ENCODE measurements around the gene ZNF804B. TPM values are rescaled to one million over a fixed set of nuclear protein-coding genes. Genes with fewer than 3 reads are reported as not detected.

The ZNF804B gene
- total RNA-seq, 1 experiment from 2014 or later, result not detected

- Histone ChIP-seq H3K4me2 (ENCODE audit: insufficient read depth, insufficient read length, low read length) (no peak overlapping the region), H3K23ac (ENCODE audit: insufficient read length, low read depth, low read length) (no peak overlapping the region), H2AK5ac (ENCODE audit: insufficient read length, low read length) (no peak overlapping the region), H4K8ac (replicated peaks; ENCODE audit: insufficient read length, low read depth, low read length) (no peak overlapping the region), H3K4ac (ENCODE audit: low read depth, low read length) (no peak overlapping the region), H3K9me3 (ENCODE audit: control insufficient read depth, low read depth, low read length) (no peaks in the 10 kb centered on the region), H4K91ac (ENCODE audit: insufficient read length, low read depth, low read length) (no peak overlapping the region), H2BK15ac (ENCODE audit: low read depth, low read length) (no peak overlapping the region), H3K27me3 (ENCODE audit: insufficient read depth, low read length) (peaks cover 6% of the 10 kb centered on the region; the same call in 1 of the 2 replicates), H2BK20ac (ENCODE audit: low read depth, low read length, poor library complexity, severe bottlenecking) (no peak overlapping the region), H3K14ac (ENCODE audit: insufficient read depth, low read length) (no peak overlapping the region), H3T11ph (ENCODE audit: low read length) (no peak overlapping the region), H3K79me1 (ENCODE audit: insufficient read depth, low read depth, low read length, poor library complexity, severe bottlenecking) (no peaks in the 10 kb centered on the region), H2BK12ac (ENCODE audit: insufficient read length, low read depth, low read length) (no peak overlapping the region), H4K20me1 (ENCODE audit: control insufficient read depth, insufficient read depth, insufficient read length) (no peaks in the 10 kb centered on the region), H2BK120ac (ENCODE audit: low read depth, low read length, poor library complexity, severe bottlenecking) (no peak overlapping the region), H4K5ac (ENCODE audit: insufficient read length, low read depth, low read length) (no peak overlapping the region), H3K23me2 (ENCODE audit: insufficient read length, low read depth, low read length, poor library complexity, severe bottlenecking) (peaks cover 9% of the 10 kb centered on the region), H3K79me2 (ENCODE audit: insufficient read depth, low read length) (no peaks in the 10 kb centered on the region), H2AFZ (ENCODE audit: low read length) (no peak overlapping the region), H3K56ac (ENCODE audit: insufficient read length, low read depth, low read length) (no peak overlapping the region), H3K9ac (ENCODE audit: extremely low read depth, insufficient read length, low read length) (no peak overlapping the region), H2BK5ac (ENCODE audit: insufficient read length, low read length) (no peak overlapping the region), H3K27ac (ENCODE audit: insufficient read length, low read depth, low read length) (no peak overlapping the region), H3K4me1 (ENCODE audit: insufficient read depth, low read length) (no peaks in the 10 kb centered on the region), H3K18ac (ENCODE audit: insufficient read length, low read depth, low read length) (no peak overlapping the region)
- no peak overlapping the region for H3K4me3 Mint-ChIP-seq
- peaks cover 8 to 10% of the 10 kb centered on the region in 2 experiments for H3K4me1 Mint-ChIP-seq
- WGBS (ENCODE audit: extremely low coverage, insufficient read length, low lambda C conversion rate), result no CpG with 5 or more reads among the region's 1 CpG
- TF ChIP-seq CTCF (conservative IDR thresholded peaks at IDR 0.05), result no peak
- H3K27ac Mint-ChIP-seq, result no peak overlapping the region
- H3K9me3 Mint-ChIP-seq, result no peaks in the 10 kb centered on the region
- H3K27me3 Mint-ChIP-seq (ENCODE audit: low read depth), result peaks cover 64% of the 10 kb centered on the region
- no peaks in the 10 kb centered on the region for H3K36me3 Mint-ChIP-seq (ENCODE audit: insufficient read depth in 1 of 3, low read depth in 3 of 3)
- no peak for DNase-seq
These were observed 2.7 kb upstream of the ZNF804B start for GRCh38 chr7:88756802-88757201.

Data from H9 (cell line).